GM23338 (cell line): ENCODE data around the gene MYL5. TPM values are rescaled to one million over a fixed set of nuclear protein-coding genes. Genes with fewer than 3 reads are reported as not detected.

ENCODE experiments used
- ATAC-seq: fragments of 200-7000 bp; cut with Tn5 transposase; 3 replicates; pipeline ENCODE4 v1.9.1; 2020
- DNase-seq: peaks from one replicate; pipeline ENCODE4 v3.0.0-alpha.2; 2015; ENCODE audit warnings: low spot score
- H2AFZ ChIP-seq: fragments of 200-600 bp; sonication (generic); 2 replicates; pipeline ENCODE4 v1.8.0; 2016; ENCODE audit warnings: antibody characterized with exemption, mild to moderate bottlenecking, moderate library complexity
- H3F3A ChIP-seq: fragments of 200-600 bp; sonication (generic); replicated peaks from 2 replicates; pipeline ENCODE4 v1.8.0; 2017; ENCODE audit warnings: antibody characterized with exemption, mixed run types, low read depth
- H3K27ac ChIP-seq: fragments of 200-600 bp; sonication (generic); 2 replicates; pipeline ENCODE4 v1.6.1; 2016; ENCODE audit warnings: low read depth
- H3K27me3 ChIP-seq: fragments of 200-600 bp; sonication (generic); 2 replicates; pipeline ENCODE4 v1.8.0; 2016; ENCODE audit warnings: mild to moderate bottlenecking, mixed run types, moderate library complexity; ENCODE audit not compliant: insufficient read depth
- H3K36me3 ChIP-seq: fragments of 200-600 bp; sonication (generic); 2 replicates; pipeline ENCODE4 v1.8.0; 2016; ENCODE audit warnings: mild to moderate bottlenecking; ENCODE audit not compliant: insufficient read depth
- H3K4me1 ChIP-seq: fragments of 200-600 bp; sonication (generic); 2 replicates; pipeline ENCODE4 v1.8.0; 2016; ENCODE audit warnings: mild to moderate bottlenecking, moderate library complexity; ENCODE audit not compliant: insufficient read depth
- H3K4me2 ChIP-seq: fragments of 200-600 bp; sonication (generic); 2 replicates; pipeline ENCODE4 v1.7.1; 2017; ENCODE audit warnings: mixed run types
- H3K4me3 ChIP-seq: fragments of 200-600 bp; sonication (generic); 2 replicates; pipeline ENCODE4 v1.6.1; 2016; ENCODE audit warnings: mixed run types
- H3K79me2 ChIP-seq: fragments of 200-600 bp; sonication (generic); replicated peaks from 2 replicates; pipeline ENCODE4 v1.8.0; 2017; ENCODE audit warnings: mild to moderate bottlenecking; ENCODE audit not compliant: insufficient read depth
- H3K9me2 ChIP-seq: fragments of 200-600 bp; sonication (generic); 2 replicates; pipeline ENCODE4 v1.8.0; 2017; ENCODE audit not compliant: insufficient read depth
- H4K20me1 ChIP-seq: fragments of 200-600 bp; sonication (generic); replicated peaks from 2 replicates; pipeline ENCODE4 v1.8.0; 2017; ENCODE audit warnings: mild to moderate bottlenecking; ENCODE audit not compliant: insufficient read depth
- H3K27ac Mint-ChIP-seq: 2 replicates; pipeline ENCODE4 v1.8.0; 2020; ENCODE audit warnings: inconsistent platforms, mild to moderate bottlenecking, moderate library complexity, mixed read lengths
- H3K27me3 Mint-ChIP-seq: 3 replicates; pipeline ENCODE4 v1.8.0; 2022; ENCODE audit warnings: low read depth, mild to moderate bottlenecking, moderate library complexity, mixed read lengths, inconsistent platforms; ENCODE audit not compliant: insufficient read depth, poor library complexity
- H3K36me3 Mint-ChIP-seq: 3 replicates; pipeline ENCODE4 v1.8.0; 2021; ENCODE audit warnings: low read depth, mild to moderate bottlenecking, inconsistent platforms, moderate library complexity, mixed read lengths
- H3K4me1 Mint-ChIP-seq: 3 replicates; pipeline ENCODE4 v1.8.0; 2020; ENCODE audit warnings: mild to moderate bottlenecking, inconsistent platforms, mixed read lengths
- H3K4me3 Mint-ChIP-seq: 3 replicates; pipeline ENCODE4 v1.8.0; 2021; ENCODE audit warnings: moderate library complexity, mild to moderate bottlenecking, inconsistent platforms, mixed read lengths
- H3K9me3 Mint-ChIP-seq: 3 replicates; pipeline ENCODE4 v1.8.0; 2020; ENCODE audit warnings: moderate library complexity, mild to moderate bottlenecking, inconsistent platforms, mixed read lengths
- CREB1 ChIP-seq: fragments of 250-450 bp; sonication (Bioruptor Pico); IDR thresholded peaks from 2 replicates; pipeline ENCODE4 v1.5.0; 2020; ENCODE audit warnings: low read depth, mild to moderate bottlenecking, moderate library complexity
- CTCF ChIP-seq, 2 experiments: fragments of 200-600 bp in 1 of 2; sonication (generic) in 1 of 2; conservative IDR thresholded peaks; 2 replicates each; pipeline versions ENCODE4 v1.5.1 to v1.6.1; 2016 to 2017; ENCODE audit warnings: antibody characterized with exemption in 2 of 2, low read depth in 2 of 2, mild to moderate bottlenecking in 2 of 2, moderate library complexity in 1 of 2
- ETS1 ChIP-seq: IDR thresholded peaks from 2 replicates; pipeline ENCODE4 v1.6.1; 2016; ENCODE audit warnings: antibody characterized with exemption
- EZH2 ChIP-seq: fragments of 200-600 bp; sonication (generic); IDR thresholded peaks from one replicate; pipeline ENCODE4 v1.8.0; 2017; ENCODE audit warnings: antibody characterized with exemption, mild to moderate bottlenecking, low read depth; ENCODE audit not compliant: unreplicated experiment
- EZH2phosphoT487 ChIP-seq: fragments of 200-600 bp; sonication (generic); IDR thresholded peaks from one replicate; pipeline ENCODE4 v1.8.1; 2018; ENCODE audit warnings: antibody characterized with exemption; ENCODE audit not compliant: unreplicated experiment
- JUNB ChIP-seq: IDR thresholded peaks from one replicate; pipeline ENCODE4 v1.6.1; 2016; ENCODE audit warnings: antibody characterized with exemption; ENCODE audit not compliant: unreplicated experiment
- NANOG ChIP-seq: IDR thresholded peaks from 2 replicates; pipeline ENCODE4 v1.6.1; 2016; ENCODE audit warnings: antibody characterized with exemption, borderline replicate concordance
- POLR2AphosphoS5 ChIP-seq: IDR thresholded peaks from 2 replicates; pipeline ENCODE4 v1.6.1; 2016; ENCODE audit warnings: antibody characterized with exemption, low read depth
- REST ChIP-seq: IDR thresholded peaks from one replicate; pipeline ENCODE4 v1.6.1; 2018; ENCODE audit warnings: antibody characterized with exemption; ENCODE audit not compliant: unreplicated experiment
- STAT1 ChIP-seq: IDR thresholded peaks from one replicate; pipeline ENCODE4 v1.6.1; 2016; ENCODE audit warnings: antibody characterized with exemption; ENCODE audit not compliant: unreplicated experiment
- ZNF114 ChIP-seq: fragments of 250-450 bp; sonication (Bioruptor Pico); IDR thresholded peaks from 2 replicates; pipeline ENCODE4 v1.5.0; 2020; ENCODE audit warnings: mild to moderate bottlenecking, moderate library complexity
- ZNF331 ChIP-seq: fragments of 250-450 bp; sonication (Bioruptor Pico); IDR thresholded peaks from 2 replicates; pipeline ENCODE4 v1.5.0; 2020; ENCODE audit warnings: low read depth, mild to moderate bottlenecking, moderate library complexity
- ZNF462 ChIP-seq: fragments of 250-450 bp; sonication (Bioruptor Pico); IDR thresholded peaks from 2 replicates; pipeline ENCODE4 v1.5.0; 2020; ENCODE audit warnings: mild to moderate bottlenecking, moderate library complexity
- polyA plus RNA-seq: library from polyadenylated mRNA; unstranded; fragments of >200 nt; fragmentation: Nextera tagmentation; extraction: Ambion mirVana; gene quantifications from 2 replicates; pipeline ENCODE4 v1.2.1, GENCODE V29; 2016
- total RNA-seq: library from RNA; depleted of rRNA; stranded (reverse); fragments of >200 nt; shearing (Covaris generic); gene quantifications from 2 replicates; pipeline ENCODE4 v1.2.3, GENCODE V29; 2014

Gene MYL5
- total and polyA plus RNA-seq, 2 experiments from 2014 or later = 3.0 to 4.4 TPM

- no peaks in the 10 kb centered on the region for H3F3A ChIP-seq
- H3K27me3 ChIP-seq = 0 out of 2 replicates have a peak, but pooled peaks cover 3% of the 10 kb centered on the region
- no peak overlapping the region for H3K4me2 ChIP-seq
- H3K9me2 ChIP-seq = no peaks in the 10 kb centered on the region
- peaks cover 29% of the 10 kb centered on the region for H3K27me3 Mint-ChIP-seq
- peaks cover 14% of the 10 kb centered on the region; the same call in 2 of the 3 replicates for H3K4me1 Mint-ChIP-seq
- no peaks in the 10 kb centered on the region for H3K36me3 Mint-ChIP-seq
- no peaks in the 10 kb centered on the region for H3K4me1 ChIP-seq
- no peak overlapping the region for H3K27ac ChIP-seq
- H3K79me2 ChIP-seq = no peaks in the 10 kb centered on the region
- H3K36me3 ChIP-seq = no peaks in the 10 kb centered on the region
- TF ChIP-seq CREB1 (no peak), ZNF114 (no peak), ZNF331 (CRISPR knock-in tag) (no peak), ZNF462 (CRISPR knock-in tag) (no peak), REST (no peak), JUNB (no peak), CTCF (conservative IDR thresholded peaks at IDR 0.05; ENCODE audit: low read depth in 2 of 2) (no peak), EZH2 (no peak), EZH2phosphoT487 (no peak), STAT1 (no peak), NANOG (no peak), POLR2AphosphoS5 (no peak), ETS1 (no peak)
- H3K9me3 Mint-ChIP-seq = no peaks in the 10 kb centered on the region; the same call in 2 of the 3 replicates
- DNase-seq (no peak), ATAC-seq (no peak)
- no peak overlapping the region for H3K4me3 Mint-ChIP-seq
- no peak overlapping the region for H3K4me3 ChIP-seq
- H4K20me1 ChIP-seq = no peaks in the 10 kb centered on the region
- no peak overlapping the region for H2AFZ ChIP-seq
- H3K27ac Mint-ChIP-seq = no peak overlapping the region
Measured at GRCh38 chr4:649751-650310, 24.5 kb upstream of the MYL5 start.
